Smooth muscle cell (in vitro differentiated cells): Measurements from ENCODE around the gene MAP4K4. TPM values are rescaled to one million over a fixed set of nuclear protein-coding genes. Genes with fewer than 3 reads are reported as not detected.

Source experiments
- DNase-seq: peaks from one replicate; lab custom pipeline; 2025; ENCODE audit not compliant: unreplicated experiment; lab: John Stamatoyannopoulos, UW
- H2AFZ ChIP-seq: fragments of 200-600 bp; sonication (generic); 2 replicates; pipeline ENCODE4 v1.6.0; 2016; ENCODE audit warnings: antibody characterized with exemption, low read depth, mild to moderate bottlenecking
- H3F3A ChIP-seq: fragments of 200-600 bp; sonication (generic); 2 replicates; pipeline ENCODE4 v1.6.0; 2017; ENCODE audit warnings: antibody characterized with exemption, low read depth
- H3K27ac ChIP-seq: fragments of 200-600 bp; sonication (generic); 2 replicates; pipeline ENCODE4 v1.5.1; 2016; ENCODE audit warnings: low read depth, mild to moderate bottlenecking
- H3K27me3 ChIP-seq: fragments of 200-600 bp; sonication (generic); 2 replicates; pipeline ENCODE4 v1.6.1; 2016; ENCODE audit warnings: low read depth, mild to moderate bottlenecking
- H3K36me3 ChIP-seq: fragments of 200-600 bp; sonication (generic); 2 replicates; pipeline ENCODE4 v1.5.1; 2016; ENCODE audit warnings: low read depth
- H3K4me1 ChIP-seq: fragments of 200-600 bp; sonication (generic); 2 replicates; pipeline ENCODE4 v1.5.1; 2016; ENCODE audit warnings: low read depth
- H3K4me2 ChIP-seq: fragments of 200-600 bp; sonication (generic); 2 replicates; pipeline ENCODE4 v1.6.0; 2016; ENCODE audit warnings: mild to moderate bottlenecking
- H3K4me3 ChIP-seq: fragments of 200-600 bp; sonication (generic); 2 replicates; pipeline ENCODE4 v1.5.1; 2016; ENCODE audit warnings: mild to moderate bottlenecking
- H3K79me2 ChIP-seq: fragments of 200-600 bp; sonication (generic); 2 replicates; pipeline ENCODE4 v1.6.0; 2016; ENCODE audit warnings: low read depth, mild to moderate bottlenecking
- H3K9ac ChIP-seq: fragments of 200-600 bp; sonication (generic); 2 replicates; pipeline ENCODE4 v1.6.0; 2016; ENCODE audit warnings: low read depth
- H3K9me3 ChIP-seq: fragments of 200-600 bp; sonication (generic); replicated peaks from 2 replicates; pipeline ENCODE4 v1.5.1; 2016; ENCODE audit warnings: low read depth
- H4K20me1 ChIP-seq: fragments of 200-600 bp; sonication (generic); 2 replicates; pipeline ENCODE4 v1.6.0; 2016; ENCODE audit warnings: low read depth
- WGBS: methylation state at CpG from one replicate; pipeline ENCODE4 v1.1.7; 2016; ENCODE audit warnings: low lambda C conversion rate; 5-methylcytosine and 5-hydroxymethylcytosine counted together
- polyA plus RNA-seq: library from polyadenylated mRNA; unstranded; fragments of >200 nt; fragmentation: Nextera tagmentation; extraction: Ambion mirVana; gene quantifications from 2 replicates; pipeline ENCODE4 v1.2.1, GENCODE V29; 2016
- total RNA-seq: library from RNA; depleted of rRNA; stranded (reverse); fragments of >200 nt; gene quantifications from 2 replicates; pipeline ENCODE4 v1.2.3, GENCODE V29; 2014
- TF ChIP-seq, protein P1 (sequence below): fragments of 200-600 bp; sonication (generic); IDR thresholded peaks from 2 replicates; pipeline ENCODE4 v1.5.1; 2017; ENCODE audit warnings: borderline replicate concordance, mild to moderate bottlenecking, antibody characterized with exemption; ENCODE audit not compliant: insufficient read depth, poor library complexity, severe bottlenecking

MAP4K4 gene
- total and polyA plus RNA-seq, 2 experiments from 2014 or later: 68.9 to 107 TPM

DNA sequence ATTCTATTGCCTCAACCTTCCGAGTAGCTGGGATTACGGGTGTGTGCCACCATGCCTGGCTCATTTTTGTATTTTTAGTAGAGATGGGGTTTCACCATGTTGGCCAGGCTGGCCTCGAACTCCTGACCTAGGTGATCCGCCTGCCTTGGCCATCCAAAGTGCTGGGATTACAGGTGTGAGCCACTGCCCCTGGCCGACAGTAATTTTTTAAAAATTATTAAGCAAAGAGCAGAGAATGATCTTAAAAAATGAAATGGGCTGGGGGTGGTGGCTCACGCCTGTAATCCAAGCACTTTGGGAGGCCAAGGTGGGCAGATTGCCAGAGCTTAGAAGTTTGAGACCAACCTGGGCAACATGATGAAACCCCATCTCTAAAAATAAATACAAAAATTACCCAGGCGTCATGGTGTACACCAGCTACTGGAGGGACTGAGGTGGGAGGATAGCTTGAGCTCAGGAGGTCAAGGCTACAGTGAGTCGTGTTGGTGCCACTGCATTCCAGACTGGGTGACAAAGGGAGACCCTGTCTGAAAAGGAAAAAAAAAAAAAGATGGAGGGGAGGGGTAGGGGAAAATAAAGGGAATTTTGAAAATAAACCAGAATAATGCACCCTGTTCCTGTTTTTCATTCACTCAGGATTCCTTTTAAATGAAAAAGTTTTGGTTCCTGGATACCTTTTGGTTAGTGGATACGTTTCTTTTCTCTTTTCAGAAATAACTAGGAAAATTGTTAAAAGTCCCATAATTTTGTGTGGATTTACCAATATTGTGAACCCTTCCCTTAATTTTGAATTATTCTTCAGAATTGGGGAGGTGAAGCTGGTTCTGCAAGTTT is 33.9 kb downstream of the MAP4K4 start:
- peaks cover 100% of the 10 kb centered on the region for H3K79me2 ChIP-seq
- peaks cover 4% of the 10 kb centered on the region for H3F3A ChIP-seq
- no peaks in the 10 kb centered on the region for H3K9me3 ChIP-seq
- TF ChIP-seq, protein P1, sequence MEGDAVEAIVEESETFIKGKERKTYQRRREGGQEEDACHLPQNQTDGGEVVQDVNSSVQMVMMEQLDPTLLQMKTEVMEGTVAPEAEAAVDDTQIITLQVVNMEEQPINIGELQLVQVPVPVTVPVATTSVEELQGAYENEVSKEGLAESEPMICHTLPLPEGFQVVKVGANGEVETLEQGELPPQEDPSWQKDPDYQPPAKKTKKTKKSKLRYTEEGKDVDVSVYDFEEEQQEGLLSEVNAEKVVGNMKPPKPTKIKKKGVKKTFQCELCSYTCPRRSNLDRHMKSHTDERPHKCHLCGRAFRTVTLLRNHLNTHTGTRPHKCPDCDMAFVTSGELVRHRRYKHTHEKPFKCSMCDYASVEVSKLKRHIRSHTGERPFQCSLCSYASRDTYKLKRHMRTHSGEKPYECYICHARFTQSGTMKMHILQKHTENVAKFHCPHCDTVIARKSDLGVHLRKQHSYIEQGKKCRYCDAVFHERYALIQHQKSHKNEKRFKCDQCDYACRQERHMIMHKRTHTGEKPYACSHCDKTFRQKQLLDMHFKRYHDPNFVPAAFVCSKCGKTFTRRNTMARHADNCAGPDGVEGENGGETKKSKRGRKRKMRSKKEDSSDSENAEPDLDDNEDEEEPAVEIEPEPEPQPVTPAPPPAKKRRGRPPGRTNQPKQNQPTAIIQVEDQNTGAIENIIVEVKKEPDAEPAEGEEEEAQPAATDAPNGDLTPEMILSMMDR: no peak
- peaks cover 9% of the 10 kb centered on the region for H3K4me1 ChIP-seq
- no peak overlapping the region for H3K27ac ChIP-seq
- H2AFZ ChIP-seq: no peak overlapping the region
- H3K27me3 ChIP-seq: no peaks in the 10 kb centered on the region
- no peak for DNase-seq
- WGBS: 85% methylated on average over 9 of the region's 9 CpGs
- H3K4me2 ChIP-seq: no peak overlapping the region
- H3K4me3 ChIP-seq: no peak overlapping the region
- peaks cover 100% of the 10 kb centered on the region for H4K20me1 ChIP-seq
- H3K36me3 ChIP-seq: no peaks in the 10 kb centered on the region
- H3K9ac ChIP-seq: no peak overlapping the region

DNA sequence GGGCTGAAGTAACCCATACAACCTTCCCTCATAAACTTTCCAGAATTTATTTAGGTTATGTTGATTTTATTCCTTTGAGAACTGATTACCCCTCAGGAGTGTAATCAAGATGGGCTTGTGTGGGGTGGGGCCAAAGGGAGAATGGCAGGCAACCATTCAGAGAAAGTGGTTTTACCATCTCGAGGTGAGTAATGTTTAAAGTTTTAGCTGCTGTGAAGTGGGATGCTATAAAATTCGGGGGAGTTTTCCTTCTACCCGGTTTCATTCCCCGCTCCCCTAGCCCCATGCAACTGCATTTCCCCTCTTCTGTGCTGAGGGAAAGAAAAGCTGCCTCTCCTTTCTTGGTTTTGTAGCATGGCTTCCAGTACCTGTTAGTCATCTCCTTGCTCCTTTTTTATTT is 34.7 kb downstream of the MAP4K4 start:
- no peak for DNase-seq
- no peaks in the 10 kb centered on the region for H3K9me3 ChIP-seq
- H4K20me1 ChIP-seq: peaks cover 100% of the 10 kb centered on the region
- no peak overlapping the region for H3K4me3 ChIP-seq
- H3K79me2 ChIP-seq: peaks cover 100% of the 10 kb centered on the region
- H3K4me2 ChIP-seq: no peak overlapping the region
- no peaks in the 10 kb centered on the region for H3K27me3 ChIP-seq
- peaks cover 9% of the 10 kb centered on the region for H3K4me1 ChIP-seq
- H3K36me3 ChIP-seq: no peaks in the 10 kb centered on the region
- TF ChIP-seq, protein P1: no peak
- peaks cover 4% of the 10 kb centered on the region for H3F3A ChIP-seq
- no peak overlapping the region for H2AFZ ChIP-seq
- WGBS: 92% methylated on average over 4 of the region's 4 CpGs
- no peak overlapping the region for H3K27ac ChIP-seq
- no peak overlapping the region for H3K9ac ChIP-seq

DNA sequence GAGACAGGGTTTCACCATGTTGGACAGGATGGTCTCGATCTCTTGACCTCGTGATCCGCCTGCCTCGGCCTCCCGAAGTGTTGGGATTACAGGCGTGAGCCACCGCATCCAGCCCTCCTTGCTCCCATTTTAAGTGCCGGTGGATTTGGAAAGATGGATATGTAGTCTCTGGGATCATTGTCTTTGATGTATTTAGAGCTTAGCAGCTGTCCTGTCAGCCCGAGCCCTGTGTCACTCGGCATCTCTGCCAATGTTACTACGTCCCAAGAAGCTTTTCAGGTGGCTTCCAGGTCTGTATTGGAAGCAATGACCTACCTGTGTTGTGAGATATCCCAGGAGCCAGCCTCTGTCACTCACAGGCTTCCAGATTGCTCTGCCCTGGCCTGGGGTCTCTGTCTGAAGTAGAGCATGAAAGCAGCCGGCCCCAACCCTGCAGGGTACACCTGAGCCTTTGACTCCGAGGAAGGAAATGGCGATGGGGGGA is 35.3 kb downstream of the MAP4K4 start:
- H3K4me1 ChIP-seq: peaks cover 9% of the 10 kb centered on the region

More for the DNA sequence above, 35.3 kb downstream of the MAP4K4 start:
- H3K4me2 ChIP-seq: no peak overlapping the region
- H3K27ac ChIP-seq: no peak overlapping the region
- peaks cover 4% of the 10 kb centered on the region for H3F3A ChIP-seq
- WGBS: 96% methylated on average over 14 of the region's 14 CpGs
- H3K4me3 ChIP-seq: no peak overlapping the region
- no peak for DNase-seq
- peaks cover 100% of the 10 kb centered on the region for H4K20me1 ChIP-seq
- peaks cover 98% of the 10 kb centered on the region for H3K79me2 ChIP-seq
- TF ChIP-seq, protein P1: no peak
- H3K9me3 ChIP-seq: no peaks in the 10 kb centered on the region
- no peak overlapping the region for H2AFZ ChIP-seq
- H3K9ac ChIP-seq: no peak overlapping the region
- no peaks in the 10 kb centered on the region for H3K27me3 ChIP-seq
- no peaks in the 10 kb centered on the region for H3K36me3 ChIP-seq
